ENCODE measurements around the gene TMEM252. TPM values are rescaled to one million over a fixed set of nuclear protein-coding genes. Genes with fewer than 3 reads are reported as not detected.
A peak's percentile ranks its signal among the peaks of the same experiment; 100 is the strongest.

Gene TMEM252
- total RNA-seq, 2 donors from 2014 or later = not detected

DNA sequence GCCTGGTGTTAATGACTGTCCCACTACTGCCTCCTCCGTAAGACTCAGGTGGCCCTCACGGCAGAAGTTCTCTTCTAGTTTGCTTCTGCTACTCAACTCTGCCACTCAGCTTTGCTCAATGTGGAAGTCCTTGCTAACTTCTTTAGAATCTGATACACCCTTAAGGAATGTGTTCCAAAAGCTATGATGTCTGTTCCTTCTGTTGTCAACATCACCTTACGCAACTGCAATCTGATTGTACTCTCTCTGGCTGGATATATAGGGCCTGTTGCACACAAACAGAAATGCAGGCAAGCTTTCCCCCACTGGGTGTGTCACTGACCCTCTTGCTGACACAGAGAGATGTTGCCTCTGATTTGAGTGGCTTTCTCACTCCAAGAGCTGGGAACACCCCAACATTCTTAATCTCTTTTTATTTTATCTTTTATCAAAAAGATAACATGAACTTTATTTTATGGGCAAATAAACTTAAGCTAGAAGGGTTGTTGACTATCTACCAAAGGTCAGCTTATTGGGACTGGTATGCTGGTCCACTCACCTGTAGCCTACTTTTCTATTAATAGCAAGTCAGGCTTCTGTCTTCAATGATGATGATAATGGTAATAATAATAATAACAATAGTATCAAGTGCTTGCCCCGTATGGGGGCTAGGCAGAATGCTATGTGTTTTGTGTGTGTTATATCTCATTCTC, 25.2 kb downstream of the TMEM252 start:
- WGBS, 2 donors = 78 to 82% methylated on average over 4 of the region's 4 CpGs
- intact Hi-C loops (cut with DNase I) = no loop called here
- Histone ChIP-seq H3K4me1 (no peaks in the 10 kb centered on the region), H3K36me3 (replicated peaks in 1 of 2; ENCODE audit: insufficient read depth in 1 of 2, low read depth in 2 of 2) (no peaks in the 10 kb centered on the region), H3K27me3 (no peaks in the 10 kb centered on the region), H3K27ac (no peak overlapping the region), H3K4me3 (no peak overlapping the region), H3K9me3 (no peaks in the 10 kb centered on the region)
- no peak for ATAC-seq
- DNase-seq = peak in 1 of 4 donors; percentile 6
- no peak for TF ChIP-seq POLR2A (IDR thresholded peaks at IDR 0.05)
- TF ChIP-seq, protein P1, sequence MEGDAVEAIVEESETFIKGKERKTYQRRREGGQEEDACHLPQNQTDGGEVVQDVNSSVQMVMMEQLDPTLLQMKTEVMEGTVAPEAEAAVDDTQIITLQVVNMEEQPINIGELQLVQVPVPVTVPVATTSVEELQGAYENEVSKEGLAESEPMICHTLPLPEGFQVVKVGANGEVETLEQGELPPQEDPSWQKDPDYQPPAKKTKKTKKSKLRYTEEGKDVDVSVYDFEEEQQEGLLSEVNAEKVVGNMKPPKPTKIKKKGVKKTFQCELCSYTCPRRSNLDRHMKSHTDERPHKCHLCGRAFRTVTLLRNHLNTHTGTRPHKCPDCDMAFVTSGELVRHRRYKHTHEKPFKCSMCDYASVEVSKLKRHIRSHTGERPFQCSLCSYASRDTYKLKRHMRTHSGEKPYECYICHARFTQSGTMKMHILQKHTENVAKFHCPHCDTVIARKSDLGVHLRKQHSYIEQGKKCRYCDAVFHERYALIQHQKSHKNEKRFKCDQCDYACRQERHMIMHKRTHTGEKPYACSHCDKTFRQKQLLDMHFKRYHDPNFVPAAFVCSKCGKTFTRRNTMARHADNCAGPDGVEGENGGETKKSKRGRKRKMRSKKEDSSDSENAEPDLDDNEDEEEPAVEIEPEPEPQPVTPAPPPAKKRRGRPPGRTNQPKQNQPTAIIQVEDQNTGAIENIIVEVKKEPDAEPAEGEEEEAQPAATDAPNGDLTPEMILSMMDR (IDR thresholded peaks at IDR 0.05) = no peak

GRCh38 chr9:68513981-68514380, 26.7 kb downstream of the TMEM252 start:
- Histone ChIP-seq H3K36me3 (replicated peaks in 1 of 2; ENCODE audit: insufficient read depth in 1 of 2, low read depth in 2 of 2) (no peaks in the 10 kb centered on the region), H3K4me1 (no peaks in the 10 kb centered on the region), H3K9me3 (no peaks in the 10 kb centered on the region), H3K27me3 (no peaks in the 10 kb centered on the region), H3K27ac (no peak overlapping the region), H3K4me3 (no peak overlapping the region)
- 69 to 87% methylated on average over 4 of the region's 4 CpGs for WGBS, 2 donors
- intact Hi-C loops (cut with DNase I) = no loop called here
- no peak for DNase-seq
- no peak for TF ChIP-seq POLR2A (IDR thresholded peaks at IDR 0.05)
- TF ChIP-seq, protein P1 (IDR thresholded peaks at IDR 0.05) = no peak
- ATAC-seq = no peak

DNA sequence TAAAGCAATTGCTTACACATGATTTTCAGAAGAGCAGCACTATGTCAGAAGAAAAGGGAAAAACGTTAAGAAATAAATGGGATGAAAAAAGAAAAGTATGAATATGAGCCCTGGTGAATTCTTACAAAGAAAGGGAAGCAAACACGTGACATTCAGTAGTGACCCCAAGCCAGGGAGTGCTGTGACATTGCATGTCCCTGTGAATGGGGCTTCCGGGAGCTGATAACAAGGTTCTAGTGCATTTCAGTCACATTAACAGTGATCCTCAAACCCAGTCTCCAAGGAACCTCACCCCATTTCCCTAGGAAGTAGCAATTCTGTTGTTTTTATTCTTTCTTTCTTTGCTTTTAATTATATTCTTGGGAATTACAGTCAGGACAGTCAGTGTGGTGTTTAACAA, 27.3 kb downstream of the TMEM252 start:
- Histone ChIP-seq H3K27me3 (no peaks in the 10 kb centered on the region), H3K9me3 (no peaks in the 10 kb centered on the region), H3K36me3 (replicated peaks in 1 of 2; ENCODE audit: insufficient read depth in 1 of 2, low read depth in 2 of 2) (no peaks in the 10 kb centered on the region), H3K27ac (no peak overlapping the region), H3K4me3 (no peak overlapping the region), H3K4me1 (no peaks in the 10 kb centered on the region)
- no peak for DNase-seq
- TF ChIP-seq, protein P1 (IDR thresholded peaks at IDR 0.05) = no peak
- no peak for TF ChIP-seq POLR2A (IDR thresholded peaks at IDR 0.05)
- intact Hi-C loops (cut with DNase I) = no loop called here
- 63 to 67% methylated on average over 3 of the region's 3 CpGs for WGBS, 2 donors
- no peak for ATAC-seq

- intact Hi-C loops (cut with DNase I) = no loop called here
- no peak overlapping the region for H3K27ac ChIP-seq
- no peaks in the 10 kb centered on the region for H3K36me3 ChIP-seq (replicated peaks in 1 of 2; ENCODE audit: insufficient read depth in 1 of 2, low read depth in 2 of 2)
- DNase-seq (no peak), ATAC-seq (no peak)
- no peaks in the 10 kb centered on the region for H3K9me3 ChIP-seq
- no peak for TF ChIP-seq POLR2A (IDR thresholded peaks at IDR 0.05)
- TF ChIP-seq, protein P1 (IDR thresholded peaks at IDR 0.05) = no peak
- no peaks in the 10 kb centered on the region for H3K27me3 ChIP-seq
- no peaks in the 10 kb centered on the region for H3K4me1 ChIP-seq
- H3K4me3 ChIP-seq = no peak overlapping the region
Observed at GRCh38 chr9:68509689-68510088, 31.0 kb downstream of the TMEM252 start.

DNA sequence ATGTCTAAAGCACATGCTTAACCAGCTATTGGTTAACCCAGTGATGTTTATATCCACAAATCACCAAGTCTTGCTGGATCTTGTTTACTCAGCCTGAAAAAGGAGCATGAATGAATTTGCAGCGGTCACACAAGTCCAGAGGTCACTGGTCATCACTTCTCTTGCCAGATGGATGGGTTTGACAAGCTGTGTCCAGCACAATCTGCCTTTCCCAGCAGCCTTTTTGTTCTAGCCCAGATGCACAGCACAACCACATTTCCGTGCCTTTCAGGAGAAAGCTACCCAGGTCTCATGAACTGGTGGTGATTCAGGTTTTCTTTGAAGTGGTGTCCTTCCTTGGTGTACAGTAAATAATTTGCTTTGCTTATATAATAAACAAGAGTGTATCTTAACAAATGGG, 32.1 kb downstream of the TMEM252 start:
- Histone ChIP-seq H3K27ac (no peak overlapping the region), H3K9me3 (no peaks in the 10 kb centered on the region), H3K27me3 (no peaks in the 10 kb centered on the region), H3K4me1 (no peaks in the 10 kb centered on the region), H3K4me3 (no peak overlapping the region), H3K36me3 (replicated peaks in 1 of 2; ENCODE audit: insufficient read depth in 1 of 2, low read depth in 2 of 2) (no peaks in the 10 kb centered on the region)
- intact Hi-C loops (cut with DNase I) = no loop called here
- DNase-seq (no peak), ATAC-seq (no peak)
- 53 to 63% methylated on average over 2 of the region's 2 CpGs for WGBS, 2 donors
- no peak for TF ChIP-seq POLR2A (IDR thresholded peaks at IDR 0.05)
- TF ChIP-seq, protein P1 (IDR thresholded peaks at IDR 0.05) = no peak
